GM18498 (cell line): ENCODE measurements around the gene EXOC3L4.
"Not testable (repeated sequence)": the region's sequence is repeated elsewhere in the genome, so short reads cannot be mapped to it uniquely, and the experiment has no call there.

ENCODE experiments used
- ATAC-seq: cut with Tn5 transposase; IDR thresholded peaks from one replicate; pipeline ENCODE4 v1.9.1; 2021; ENCODE audit warnings: mild to moderate bottlenecking, moderate library complexity; ENCODE audit not compliant: unreplicated experiment

The EXOC3L4 gene

GRCh38 chr14:103142026-103142425, 47.5 kb downstream of the EXOC3L4 start:
- ATAC-seq: no peak

GRCh38 chr14:103142721-103143302, 48.3 kb downstream of the EXOC3L4 start:
- no peak for ATAC-seq

- ATAC-seq: no peak
Observed at GRCh38 chr14:103143506-103143905, 49.0 kb downstream of the EXOC3L4 start.

- ATAC-seq: no peak
Observed at GRCh38 chr14:103144085-103144484, 49.6 kb downstream of the EXOC3L4 start.

- no peak for ATAC-seq
Observed at GRCh38 chr14:103146141-103146709, 51.7 kb downstream of the EXOC3L4 start.

- ATAC-seq: no peak
Observed at GRCh38 chr14:103149351-103150237, 55.1 kb downstream of the EXOC3L4 start.

GRCh38 chr14:103151270-103151945, 56.9 kb downstream of the EXOC3L4 start:
- ATAC-seq: no peak

- ATAC-seq: no peak
Observed at GRCh38 chr14:103155010-103155409, 60.5 kb downstream of the EXOC3L4 start.

- ATAC-seq: not testable (repeated sequence)
Observed at GRCh38 chr14:103155416-103155815, 60.9 kb downstream of the EXOC3L4 start.

GRCh38 chr14:103155826-103156394, 61.4 kb downstream of the EXOC3L4 start:
- no peak for ATAC-seq

GRCh38 chr14:103156651-103157378, 62.3 kb downstream of the EXOC3L4 start:
- no peak for ATAC-seq

- no peak for ATAC-seq
Observed at GRCh38 chr14:103157969-103158368, 63.4 kb downstream of the EXOC3L4 start.

GRCh38 chr14:103158688-103159087, 64.2 kb downstream of the EXOC3L4 start:
- ATAC-seq: no peak
